CD4-positive, alpha-beta T cell treated with Interleukin-17A for 1 hour (primary cell): ENCODE results near the gene MYLK3.
"Not testable (repeated sequence)": the region's sequence is repeated elsewhere in the genome, so short reads cannot be mapped to it uniquely, and the experiment has no call there.

Source experiments
- DNase-seq: peaks from one replicate; pipeline ENCODE4 v3.0.0-alpha.2; 2020

The MYLK3 gene

GRCh38 chr16:46747777-46748651 is at the start of gene MYLK3:
Gene MYLK3 (minus strand): TSS chr16:46748344. CDS start chr16:46748193, 151 bp downstream.
- no peak for DNase-seq

- no peak for DNase-seq
Observed at GRCh38 chr16:46797501-46797900, 49.4 kb upstream of the MYLK3 start.

GRCh38 chr16:46796764-46797269 is 48.7 kb upstream of the MYLK3 start:
- no peak for DNase-seq

- no peak for DNase-seq
Observed at GRCh38 chr16:46793841-46794240, 45.7 kb upstream of the MYLK3 start.

- DNase-seq, result no peak
Observed at GRCh38 chr16:46790599-46791270, 42.6 kb upstream of the MYLK3 start.

- DNase-seq, result peak; percentile 91
Observed at GRCh38 chr16:46789499-46790414, 41.6 kb upstream of the MYLK3 start.

GRCh38 chr16:46788891-46789474 is 40.8 kb upstream of the MYLK3 start:
- no peak for DNase-seq

- no peak for DNase-seq
Observed at GRCh38 chr16:46787909-46788308, 39.8 kb upstream of the MYLK3 start.

- no peak for DNase-seq
Observed at GRCh38 chr16:46785076-46785845, 37.1 kb upstream of the MYLK3 start.

GRCh38 chr16:46784569-46784968 is 36.4 kb upstream of the MYLK3 start:
- not testable (repeated sequence) for DNase-seq

- DNase-seq, result no peak
Observed at GRCh38 chr16:46783800-46784199, 35.7 kb upstream of the MYLK3 start.

GRCh38 chr16:46782320-46782719 is 34.2 kb upstream of the MYLK3 start:
- DNase-seq, result no peak

- no peak for DNase-seq
Observed at GRCh38 chr16:46777804-46778203, 29.7 kb upstream of the MYLK3 start.

GRCh38 chr16:46775214-46775613 is 27.1 kb upstream of the MYLK3 start:
- DNase-seq, result no peak

GRCh38 chr16:46774743-46775177 is 26.6 kb upstream of the MYLK3 start:
- no peak for DNase-seq

GRCh38 chr16:46772463-46772862 is 24.3 kb upstream of the MYLK3 start:
- DNase-seq, result no peak

- no peak for DNase-seq
Observed at GRCh38 chr16:46768809-46769208, 20.7 kb upstream of the MYLK3 start.

GRCh38 chr16:46765050-46765449 is 16.9 kb upstream of the MYLK3 start:
- no peak for DNase-seq

- DNase-seq, result no peak
Observed at GRCh38 chr16:46763147-46763546, 15.0 kb upstream of the MYLK3 start.

GRCh38 chr16:46762583-46762982 is 14.4 kb upstream of the MYLK3 start:
- no peak for DNase-seq

- DNase-seq, result no peak
Observed at GRCh38 chr16:46759309-46759708, 11.2 kb upstream of the MYLK3 start.
